CD4-positive, alpha-beta memory T cell (primary cell): Measurements from ENCODE around the gene CRYBA2. TPM values are rescaled to one million over a fixed set of nuclear protein-coding genes. Genes with fewer than 3 reads are reported as not detected.
A peak's percentile ranks its signal among the peaks of the same experiment; 100 is the strongest.

Experiments
- CTCF ChIA-PET: fragments of 350-600 bp; sonication (Branson Sonifier 250); formaldehyde crosslinking; loops from one replicate; lab custom pipeline; 2021; ENCODE audit warnings: inconsistent platforms; ENCODE audit not compliant: partially characterized antibody; lab: Charles Lee
- POLR2A ChIA-PET: fragments of 350-600 bp; sonication (Branson Sonifier 250); formaldehyde crosslinking; loops from one replicate; lab custom pipeline; 2021; ENCODE audit not compliant: partially characterized antibody; lab: Charles Lee
- DNase-seq, 5 donors: peaks; one replicate each; pipeline versions ENCODE4 v3.0.0 to v3.0.0-alpha.2; 2020 to 2022; ENCODE audit warnings: mixed read lengths in 1 of 5
- H3K27ac ChIP-seq: one replicate; pipeline ENCODE4 v1.7.0; 2013; ENCODE audit warnings: low read depth, low read length
- H3K27me3 ChIP-seq: 2 replicates; pipeline ENCODE4 v1.7.0; 2013; ENCODE audit warnings: mild to moderate bottlenecking, low read length, moderate library complexity; ENCODE audit not compliant: insufficient read depth
- H3K36me3 ChIP-seq: 2 replicates; pipeline ENCODE4 v1.7.0; 2013; ENCODE audit warnings: mild to moderate bottlenecking, low read length, moderate library complexity; ENCODE audit not compliant: insufficient read depth
- H3K4me1 ChIP-seq: 2 replicates; pipeline ENCODE4 v1.7.0; 2013; ENCODE audit warnings: mild to moderate bottlenecking, low read length, moderate library complexity; ENCODE audit not compliant: insufficient read depth
- H3K4me3 ChIP-seq, 2 donors: one replicate each; pipeline ENCODE4 v1.7.0; 2013; ENCODE audit warnings: low read length in 2 of 2, mild to moderate bottlenecking in 1 of 2
- H3K9me3 ChIP-seq, 2 donors: one replicate each; pipeline ENCODE4 v1.7.0; 2013; ENCODE audit warnings: low read length in 2 of 2, control low read depth in 1 of 2; ENCODE audit not compliant: control insufficient read depth in 1 of 2
- H3K27ac Mint-ChIP-seq, 7 donors: one replicate each; pipeline ENCODE4 v1.8.0; 2020 to 2021; ENCODE audit warnings: mixed read lengths in 7 of 7, mild to moderate bottlenecking in 6 of 7, inconsistent platforms in 3 of 7, moderate library complexity in 3 of 7
- H3K27me3 Mint-ChIP-seq, 2 donors: one replicate each; pipeline ENCODE4 v1.8.0; 2020 to 2021; ENCODE audit warnings: mixed read lengths in 2 of 2
- H3K36me3 Mint-ChIP-seq, 2 donors: one replicate each; pipeline ENCODE4 v1.8.0; 2020 to 2021; ENCODE audit warnings: mixed read lengths in 2 of 2, inconsistent platforms in 1 of 2, mild to moderate bottlenecking in 1 of 2
- H3K4me1 Mint-ChIP-seq, 4 donors: one replicate each; pipeline ENCODE4 v1.8.0; 2020 to 2021; ENCODE audit warnings: mixed read lengths in 4 of 4, mild to moderate bottlenecking in 1 of 4
- H3K4me3 Mint-ChIP-seq, 8 donors: one replicate each; pipeline ENCODE4 v1.8.0; 2020 to 2021; ENCODE audit warnings: mixed read lengths in 8 of 8, mild to moderate bottlenecking in 7 of 8, moderate library complexity in 6 of 8, inconsistent platforms in 3 of 8
- H3K9me3 Mint-ChIP-seq, 8 donors: one replicate each; pipeline ENCODE4 v1.8.0; 2020 to 2021; ENCODE audit warnings: mixed read lengths in 8 of 8, mild to moderate bottlenecking in 5 of 8, inconsistent platforms in 3 of 8, moderate library complexity in 1 of 8
- intact Hi-C: fragments of 100-400 bp; cut with micrococcal nuclease; formaldehyde crosslinking; loops from one replicate; pipeline ENCODE4 v1.15.1; 2023
- polyA plus RNA-seq, 2 donors: library from polyadenylated mRNA; unstranded; fragments of 300-500 nt; fragmentation: Illumina TruSeq; gene quantifications; one replicate each; pipeline ENCODE4 v1.2.3, GENCODE V29; 2021
- total RNA-seq, 2 experiments: library from RNA; stranded (reverse); gene quantifications; one replicate each; pipeline ENCODE4 v1.2.3, GENCODE V29; 2021

Gene CRYBA2
- total RNA-seq (not detected), polyA plus RNA-seq (not detected)

GRCh38 chr2:218993345-218994315, at the start of gene CRYBA2:
Gene CRYBA2 (minus strand): TSS chr2:218993422. CDS start chr2:218993176, 246 bp downstream.
- intact Hi-C loops, result no loop called here
- DNase-seq, result no peak
- H3K4me1 Mint-ChIP-seq, result peaks cover 0 to 21% (median 11%) of the 10 kb centered on the region in 4 donors
- no peak within 1 kb of the TSS for H3K27ac Mint-ChIP-seq
- no peaks in the 10 kb centered on the region for H3K36me3 Mint-ChIP-seq
- peaks cover 21% of the 10 kb centered on the region for H3K4me1 ChIP-seq
- H3K9me3 Mint-ChIP-seq, result peaks cover 0 to 3% (median 0%) of the 10 kb centered on the region in 8 donors
- ChIA-PET CTCF (interaction anchor here (3.0 to 6.0 kb wide), 3 partner anchors 12 to 16 kb away, joined by 13 to 53 read pairs (median 14); no protein-coding TSS in a partner anchor), POLR2A (no interaction called here)
- peak within 1 kb of the TSS in 6 of 8 donors; percentile 13 to 63 (median 48) for H3K4me3 Mint-ChIP-seq
- H3K27me3 ChIP-seq, result peaks cover 49% of the 10 kb centered on the region
- peaks cover 60 to 77% of the 10 kb centered on the region in 2 donors for H3K27me3 Mint-ChIP-seq
- no peak within 1 kb of the TSS for H3K4me3 ChIP-seq
- no peaks in the 10 kb centered on the region for H3K9me3 ChIP-seq
- no peaks in the 10 kb centered on the region for H3K36me3 ChIP-seq
- H3K27ac ChIP-seq, result no peak within 1 kb of the TSS

GRCh38 chr2:219042750-219043149, 49.5 kb upstream of the CRYBA2 start:
- DNase-seq, result no peak
- Mint-ChIP-seq H3K4me3 (no peak overlapping the region), H3K4me1 (peaks cover 6 to 14% (median 8%) of the 10 kb centered on the region in 4 donors), H3K36me3 (no peaks in the 10 kb centered on the region), H3K27me3 (peaks cover 48 to 59% of the 10 kb centered on the region in 2 donors), H3K9me3 (peaks cover 0 to 2% (median 0%) of the 10 kb centered on the region in 8 donors), H3K27ac (no peak overlapping the region)
- intact Hi-C loops, result no loop called here
- no peaks in the 10 kb centered on the region for H3K36me3 ChIP-seq
- peaks cover 15% of the 10 kb centered on the region for H3K27me3 ChIP-seq
- CTCF ChIA-PET, result interaction anchor here (0.7 to 1.3 kb wide), 4 partner anchors 13 to 48 kb away, joined by 3 to 11 read pairs (median 4); no protein-coding TSS in a partner anchor
- H3K27ac ChIP-seq, result no peak overlapping the region
- H3K9me3 ChIP-seq, result no peaks in the 10 kb centered on the region
- H3K4me3 ChIP-seq, result no peak overlapping the region
- POLR2A ChIA-PET, result no interaction called here
- peaks cover 9% of the 10 kb centered on the region for H3K4me1 ChIP-seq

- Mint-ChIP-seq H3K9me3 (peaks cover 0 to 2% (median 0%) of the 10 kb centered on the region in 8 donors), H3K27me3 (peaks cover 50 to 57% of the 10 kb centered on the region in 2 donors), H3K4me1 (peaks cover 6 to 14% (median 8%) of the 10 kb centered on the region in 4 donors), H3K36me3 (no peaks in the 10 kb centered on the region), H3K27ac (no peak overlapping the region), H3K4me3 (no peak overlapping the region)
- Histone ChIP-seq H3K4me1 (peaks cover 9% of the 10 kb centered on the region), H3K4me3 (no peak overlapping the region), H3K9me3 (no peaks in the 10 kb centered on the region), H3K27ac (no peak overlapping the region), H3K36me3 (no peaks in the 10 kb centered on the region), H3K27me3 (peaks cover 15% of the 10 kb centered on the region)
- intact Hi-C loops, result no loop called here
- DNase-seq, result no peak
- CTCF ChIA-PET, result interaction anchor here (1.3 to 2.5 kb wide), 4 partner anchors 13 to 47 kb away, joined by 3 to 12 read pairs (median 7); no protein-coding TSS in a partner anchor
- POLR2A ChIA-PET, result no interaction called here
Observed at GRCh38 chr2:219042157-219042556, 48.9 kb upstream of the CRYBA2 start.

- Histone ChIP-seq H3K27me3 (peaks cover 15% of the 10 kb centered on the region), H3K4me1 (peaks cover 9% of the 10 kb centered on the region)
Observed at GRCh38 chr2:219041252-219041651, 48.0 kb upstream of the CRYBA2 start, which contains the start of gene CFAP65. Gene CFAP65 (minus strand): TSS chr2:219041516. CDS start chr2:219039048, 2,468 bp downstream.

GRCh38 chr2:219038600-219038999, 45.4 kb upstream of the CRYBA2 start:
- CTCF ChIA-PET, result interaction anchor here (1.1 to 2.9 kb wide), 2 partner anchors 9 to 18 kb away, joined by 3 to 13 read pairs; no protein-coding TSS in a partner anchor
- Mint-ChIP-seq H3K27me3 (peaks cover 44 to 57% of the 10 kb centered on the region in 2 donors), H3K9me3 (peaks cover 0 to 2% (median 0%) of the 10 kb centered on the region in 8 donors), H3K36me3 (no peaks in the 10 kb centered on the region), H3K27ac (no peak overlapping the region), H3K4me3 (no peak overlapping the region), H3K4me1 (peaks cover 6 to 14% (median 8%) of the 10 kb centered on the region in 4 donors)
- Histone ChIP-seq H3K4me3 (no peak overlapping the region), H3K27me3 (peaks cover 15% of the 10 kb centered on the region), H3K4me1 (peaks cover 9% of the 10 kb centered on the region), H3K27ac (no peak overlapping the region), H3K36me3 (no peaks in the 10 kb centered on the region), H3K9me3 (no peaks in the 10 kb centered on the region)
- intact Hi-C loops, result no loop called here
- DNase-seq, result no peak
- POLR2A ChIA-PET, result no interaction called here

More at GRCh38 chr2:219041252-219041651, 48.0 kb upstream of the CRYBA2 start, which contains the start of gene CFAP65:
- Histone ChIP-seq H3K27ac (no peak within 1 kb of the TSS), H3K36me3 (no peaks in the 10 kb centered on the region), H3K9me3 (no peaks in the 10 kb centered on the region), H3K4me3 (no peak within 1 kb of the TSS)
- ChIA-PET CTCF (interaction anchor here (0.7 to 2.5 kb wide), 5 partner anchors 11 to 254 kb away, joined by 3 to 12 read pairs (median 3); no protein-coding TSS in a partner anchor), POLR2A (no interaction called here)
- Mint-ChIP-seq H3K27me3 (peaks cover 49 to 56% of the 10 kb centered on the region in 2 donors), H3K4me1 (peaks cover 6 to 14% (median 8%) of the 10 kb centered on the region in 4 donors), H3K9me3 (peaks cover 0 to 2% (median 0%) of the 10 kb centered on the region in 8 donors), H3K36me3 (no peaks in the 10 kb centered on the region), H3K27ac (no peak within 1 kb of the TSS), H3K4me3 (peak within 1 kb of the TSS; percentile 14 to 80 (median 71))
- intact Hi-C loops, result no loop called here
- peak in 3 of 5 donors; percentile 25 to 36 (median 29) for DNase-seq

GRCh38 chr2:219037783-219038499, 44.7 kb upstream of the CRYBA2 start:
- intact Hi-C loops, result no loop called here
- H3K27ac Mint-ChIP-seq, result no peak overlapping the region
- CTCF ChIA-PET, result interaction anchor here (1.1 to 2.9 kb wide), 2 partner anchors 8 to 18 kb away, joined by 3 to 13 read pairs; no protein-coding TSS in a partner anchor

More at GRCh38 chr2:219037783-219038499, 44.7 kb upstream of the CRYBA2 start:
- no peak for DNase-seq
- no peak overlapping the region for H3K4me3 Mint-ChIP-seq
- Histone ChIP-seq H3K9me3 (no peaks in the 10 kb centered on the region), H3K4me1 (peaks cover 9% of the 10 kb centered on the region), H3K27ac (no peak overlapping the region), H3K36me3 (no peaks in the 10 kb centered on the region), H3K27me3 (peaks cover 15% of the 10 kb centered on the region), H3K4me3 (no peak overlapping the region)
- no peaks in the 10 kb centered on the region for H3K36me3 Mint-ChIP-seq
- POLR2A ChIA-PET, result no interaction called here
- H3K4me1 Mint-ChIP-seq, result peaks cover 6 to 14% (median 8%) of the 10 kb centered on the region in 4 donors
- H3K9me3 Mint-ChIP-seq, result peaks cover 0 to 2% (median 0%) of the 10 kb centered on the region in 8 donors
- H3K27me3 Mint-ChIP-seq, result peaks cover 46 to 56% of the 10 kb centered on the region in 2 donors
